ENCODE results near the gene CDK11B.
"Not testable (repeated sequence)": the region's sequence is repeated elsewhere in the genome, so short reads cannot be mapped to it uniquely, and the experiment has no call there.

- not testable (repeated sequence) for TF ChIP-seq POLR2A, CTCF (IDR thresholded peaks at IDR 0.05)
Observed at GRCh38 chr1:1640081-1640480, 18.7 kb downstream of the CDK11B start.
